ENCODE data around the gene TIMM44. TPM values are rescaled to one million over a fixed set of nuclear protein-coding genes. Genes with fewer than 3 reads are reported as not detected.

TIMM44 gene
- total and polyA plus RNA-seq, 2 donors (not counting 3 experiments of a cell fraction or from before 2014, with no cell fraction given): 61.5 to 64.3 TPM

DNA sequence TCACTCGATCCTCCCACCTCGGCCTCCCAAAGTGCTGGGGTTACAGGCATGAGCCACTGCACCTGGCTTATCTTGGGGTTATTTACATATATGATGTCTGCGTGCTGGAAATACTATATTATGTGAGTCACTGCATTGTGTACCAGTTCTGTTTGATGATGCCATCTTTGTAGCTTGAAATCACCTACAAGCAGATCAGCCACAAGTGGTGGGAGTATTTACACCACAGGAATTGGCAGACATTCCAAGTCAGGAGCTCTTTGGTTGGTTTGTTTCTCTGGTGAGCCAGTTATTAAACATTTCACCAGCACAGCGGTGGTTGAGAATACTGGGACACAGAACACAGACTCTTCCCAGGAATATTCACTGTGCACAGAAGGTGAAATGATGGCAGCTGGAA is 4.5 kb upstream of the TIMM44 start:
- H3K79me2 ChIP-seq (ENCODE audit: control insufficient read depth, insufficient read depth, low read length): peaks cover 4% of the 10 kb centered on the region
- no peak overlapping the region for H3K4me2 ChIP-seq (ENCODE audit: insufficient read depth, low read length)
- no TSS peak for BruUV-seq (replicated peaks)
- no peak overlapping the region for H3K9ac ChIP-seq (replicated peaks; ENCODE audit: extremely low read depth, insufficient read depth, low read length)
- FAIRE-seq (no peak), DNase-seq (ENCODE audit: low read depth, low spot score) (no peak)
- no peak overlapping the region for H3K27ac ChIP-seq (ENCODE audit: insufficient read depth, low read depth, low read length)
- CTCF ChIA-PET: no interaction called here
- H3K9me1 ChIP-seq (replicated peaks; ENCODE audit: control insufficient read depth, extremely low read depth, insufficient read depth, low read length): no peaks in the 10 kb centered on the region
- POLR2A ChIA-PET: no interaction called here
- intact Hi-C loops (cut with micrococcal nuclease): no loop called here
- H4K20me1 ChIP-seq (replicated peaks; ENCODE audit: control insufficient read depth, extremely low read depth, insufficient read depth, low read length): no peaks in the 10 kb centered on the region
- H3K27me3 ChIP-seq (ENCODE audit: control insufficient read depth in 2 of 2, insufficient read depth in 2 of 2, low read length in 2 of 2): no peaks in the 10 kb centered on the region
- no peaks in the 10 kb centered on the region for H3K9me3 ChIP-seq (replicated peaks; ENCODE audit: control insufficient read depth, insufficient read depth, low read length)
- no peak overlapping the region for H2AFZ ChIP-seq (ENCODE audit: low read depth, low read length)
- dilution Hi-C loops (cut with MboI; ENCODE audit: extremely low pct_ligation_motif_present, low sequenced_read_pairs): no loop called here
- no peak overlapping the region for H3K4me3 ChIP-seq (replicated peaks in 1 of 3; ENCODE audit: insufficient read depth in 1 of 3, low read depth in 1 of 3, low read length in 3 of 3)
- no peaks in the 10 kb centered on the region for H3K36me3 ChIP-seq (ENCODE audit: control insufficient read depth in 2 of 2, extremely low read depth in 1 of 2, insufficient read depth in 2 of 2, low read length in 2 of 2)
- H3K4me1 ChIP-seq (ENCODE audit: control insufficient read depth, extremely low read depth, insufficient read depth, low read length): peaks cover 8% of the 10 kb centered on the region
- TF ChIP-seq POLR2AphosphoS5 (IDR thresholded peaks at IDR 0.05; ENCODE audit: insufficient read depth, low read depth, low read length): no peak

DNA sequence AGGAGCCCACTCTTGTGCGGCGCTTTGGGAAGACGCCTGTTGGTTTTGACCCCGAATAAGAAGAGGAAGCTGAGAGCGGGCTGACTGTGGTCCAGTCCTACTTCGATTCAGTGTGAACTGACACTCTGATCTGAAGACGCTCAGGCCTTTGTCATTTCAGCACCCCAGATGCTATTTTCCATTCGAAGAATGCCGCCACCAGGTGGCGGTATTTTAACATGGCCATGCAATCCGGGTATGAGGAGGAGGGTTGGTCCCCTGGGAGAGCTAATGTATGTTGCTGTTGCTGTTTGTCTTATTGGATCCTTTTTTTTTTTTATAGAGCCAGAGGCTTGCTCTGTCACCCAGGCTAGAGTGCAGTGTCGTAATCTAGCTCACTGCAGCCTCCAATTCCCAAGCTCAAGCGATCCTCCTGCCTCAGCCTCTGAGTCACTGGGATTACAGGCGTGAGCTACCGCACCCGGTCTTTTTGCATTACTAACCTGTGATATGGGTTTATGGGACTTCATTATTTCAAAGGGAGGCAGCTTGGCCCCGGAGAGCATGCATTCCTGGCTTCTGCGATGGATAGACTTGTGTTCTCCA is 803 bp upstream of the TIMM44 start:
- dilution Hi-C loops (cut with MboI; ENCODE audit: extremely low pct_ligation_motif_present, low sequenced_read_pairs) (no loop called here), intact Hi-C loops (cut with micrococcal nuclease) (loop anchor here (1.0 kb wide), 2 partner anchors 214 to 309 kb away; no protein-coding TSS in a partner anchor)
- no peaks in the 10 kb centered on the region for H3K9me1 ChIP-seq (replicated peaks; ENCODE audit: control insufficient read depth, extremely low read depth, insufficient read depth, low read length)
- H3K9ac ChIP-seq (replicated peaks; ENCODE audit: extremely low read depth, insufficient read depth, low read length): peak overlapping the region; percentile 92
- no peak for FAIRE-seq
- H3K79me2 ChIP-seq (ENCODE audit: control insufficient read depth, insufficient read depth, low read length): peaks cover 22% of the 10 kb centered on the region
- DNase-seq (ENCODE audit: low read depth, low spot score): peak; percentile 76
- H3K9me3 ChIP-seq (replicated peaks; ENCODE audit: control insufficient read depth, insufficient read depth, low read length): no peaks in the 10 kb centered on the region
- no peaks in the 10 kb centered on the region for H4K20me1 ChIP-seq (replicated peaks; ENCODE audit: control insufficient read depth, extremely low read depth, insufficient read depth, low read length)
- ChIA-PET CTCF (interaction anchor here (0.5 to 3.4 kb wide), 38 partner anchors 9 to 857 kb away, joined by 3 to 101 read pairs (median 5); partner anchors contain the start of genes ELAVL1, MAP2K7 and SNAPC2), POLR2A (interaction anchor here (0.5 to 2.0 kb wide), 8 partner anchors 8 to 309 kb away, joined by 3 to 21 read pairs (median 5); partner anchors contain the start of gene SNAPC2)
- peak overlapping the region; percentile 89 for H3K27ac ChIP-seq (ENCODE audit: insufficient read depth, low read depth, low read length)
- no peaks in the 10 kb centered on the region for H3K27me3 ChIP-seq (ENCODE audit: control insufficient read depth in 2 of 2, insufficient read depth in 2 of 2, low read length in 2 of 2)
- H3K36me3 ChIP-seq (ENCODE audit: control insufficient read depth in 2 of 2, extremely low read depth in 1 of 2, insufficient read depth in 2 of 2, low read length in 2 of 2): peaks cover 0 to 4% of the 10 kb centered on the region in 2 experiments
- H3K4me1 ChIP-seq (ENCODE audit: control insufficient read depth, extremely low read depth, insufficient read depth, low read length): peaks cover 9% of the 10 kb centered on the region
- peak; percentile 4 for TF ChIP-seq POLR2A (IDR thresholded peaks at IDR 0.05; ENCODE audit: low read depth, low read length)
- TF ChIP-seq JUN (IDR thresholded peaks at IDR 0.05; ENCODE audit: borderline replicate concordance, insufficient read depth, insufficient read length, low read depth): no peak
- TF ChIP-seq, protein P1, sequence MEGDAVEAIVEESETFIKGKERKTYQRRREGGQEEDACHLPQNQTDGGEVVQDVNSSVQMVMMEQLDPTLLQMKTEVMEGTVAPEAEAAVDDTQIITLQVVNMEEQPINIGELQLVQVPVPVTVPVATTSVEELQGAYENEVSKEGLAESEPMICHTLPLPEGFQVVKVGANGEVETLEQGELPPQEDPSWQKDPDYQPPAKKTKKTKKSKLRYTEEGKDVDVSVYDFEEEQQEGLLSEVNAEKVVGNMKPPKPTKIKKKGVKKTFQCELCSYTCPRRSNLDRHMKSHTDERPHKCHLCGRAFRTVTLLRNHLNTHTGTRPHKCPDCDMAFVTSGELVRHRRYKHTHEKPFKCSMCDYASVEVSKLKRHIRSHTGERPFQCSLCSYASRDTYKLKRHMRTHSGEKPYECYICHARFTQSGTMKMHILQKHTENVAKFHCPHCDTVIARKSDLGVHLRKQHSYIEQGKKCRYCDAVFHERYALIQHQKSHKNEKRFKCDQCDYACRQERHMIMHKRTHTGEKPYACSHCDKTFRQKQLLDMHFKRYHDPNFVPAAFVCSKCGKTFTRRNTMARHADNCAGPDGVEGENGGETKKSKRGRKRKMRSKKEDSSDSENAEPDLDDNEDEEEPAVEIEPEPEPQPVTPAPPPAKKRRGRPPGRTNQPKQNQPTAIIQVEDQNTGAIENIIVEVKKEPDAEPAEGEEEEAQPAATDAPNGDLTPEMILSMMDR (IDR thresholded peaks at IDR 0.05; ENCODE audit: extremely low read depth in 1 of 2, insufficient read depth in 1 of 2, low read depth in 1 of 2, low read length in 2 of 2): peak; percentile 75 to 81
- H3K4me2 ChIP-seq (ENCODE audit: insufficient read depth, low read length): peak overlapping the region; percentile 98
- peak overlapping the region; percentile 98 for H2AFZ ChIP-seq (ENCODE audit: low read depth, low read length)
- BruUV-seq (replicated peaks): TSS peak; percentile 90
- H3K4me3 ChIP-seq (replicated peaks in 1 of 3; ENCODE audit: insufficient read depth in 1 of 3, low read depth in 1 of 3, low read length in 3 of 3): peak overlapping the region; percentile 47 to 88 (median 78)
